Transverse colon (tissue), 4 donors: ENCODE measurements around the gene KCTD11. TPM values are rescaled to one million over a fixed set of nuclear protein-coding genes. Genes with fewer than 3 reads are reported as not detected.
A peak's percentile ranks its signal among the peaks of the same experiment; 100 is the strongest.

ENCODE experiments used
- DNase-seq: peaks from one replicate; pipeline ENCODE4 v3.0.0-alpha.2; 2019
- H3K27ac ChIP-seq, 4 donors: fragments of 200-600 bp; sonication (generic); 2 replicates each; pipeline ENCODE4 v1.5.1; 2016 to 2018; ENCODE audit warnings: inconsistent platforms in 4 of 4
- H3K27me3 ChIP-seq: fragments of 200-600 bp; sonication (generic); 2 replicates; pipeline ENCODE4 v1.5.1; 2017; ENCODE audit warnings: inconsistent platforms
- H3K36me3 ChIP-seq, 4 donors: fragments of 200-600 bp; sonication (generic); 2 replicates each; pipeline ENCODE4 v1.5.1; 2017 to 2019; ENCODE audit warnings: inconsistent platforms in 4 of 4
- H3K4me1 ChIP-seq, 4 donors: fragments of 200-600 bp; sonication (generic); 2 replicates each; pipeline ENCODE4 v1.5.1; 2017 to 2020; ENCODE audit warnings: inconsistent platforms in 4 of 4
- H3K4me3 ChIP-seq, 4 donors: fragments of 200-600 bp; sonication (generic); 1 replicate in 1 of 4; 2 replicates in 3 of 4; pipeline versions ENCODE4 v1.5.1 to v1.6.1; 2017 to 2019; ENCODE audit warnings: inconsistent platforms in 4 of 4
- H3K9me3 ChIP-seq, 2 donors: fragments of 200-600 bp; sonication (generic); 2 replicates each; pipeline ENCODE4 v1.5.1; 2017 to 2019; ENCODE audit warnings: inconsistent platforms in 2 of 2
- EP300 ChIP-seq: sonication (generic); formaldehyde crosslinking; IDR thresholded peaks from one replicate; pipeline ENCODE4 v1.6.1; 2017; ENCODE audit warnings: antibody characterized with exemption, low read depth
- POLR2A ChIP-seq: fragments of 450-650 bp; IDR thresholded peaks from one replicate; pipeline ENCODE4 v1.6.1; 2016; ENCODE audit warnings: antibody characterized with exemption, mild to moderate bottlenecking, moderate library complexity
- POLR2AphosphoS5 ChIP-seq, 3 donors: sonication (generic); formaldehyde crosslinking; IDR thresholded peaks; one replicate each; pipeline ENCODE4 v1.6.1; 2016; ENCODE audit warnings: antibody characterized with exemption in 3 of 3
- WGBS, 2 donors: methylation state at CpG; one replicate each; pipeline ENCODE4 v1.1.5; 2018; ENCODE audit warnings: low coverage in 1 of 2; 5-methylcytosine and 5-hydroxymethylcytosine counted together
- in situ Hi-C, 4 donors: fragments of 200-750 bp; cut with MboI; loops; one replicate each; pipeline versions ENCODE4 v1.15.0 to v1.15.1; 2017; ENCODE audit warnings: low sequenced_read_pairs in 3 of 4, low pct_ligation_motif_present in 1 of 4, low pct_unique_long_range_greater_than_20kb in 1 of 4
- intact Hi-C: fragments of 100-400 bp; cut with DNase I; formaldehyde crosslinking; loops from one replicate; pipeline ENCODE4 v1.15.1; 2023; ENCODE audit warnings: low total_unique reads
- total RNA-seq, 4 donors: library from RNA; depleted of rRNA; stranded (reverse); fragments of >200 nt; gene quantifications; one replicate each; pipeline ENCODE4 v1.1.0, GENCODE V29; 2016
- TF ChIP-seq, protein P1 (sequence below), 5 experiments: fragments of 200-600 bp in 3 of 5; fragments of 450-650 bp in 2 of 5; sonication (generic) in 3 of 5; IDR thresholded peaks; 1 replicate in 2 of 5; 2 replicates in 3 of 5; pipeline ENCODE4 v1.5.1; 2016 to 2017; ENCODE audit warnings: antibody characterized with exemption in 5 of 5, inconsistent platforms in 3 of 5, mild to moderate bottlenecking in 2 of 5, moderate library complexity in 1 of 5

Gene KCTD11
- total RNA-seq, 4 donors from 2014 or later = 1.2 to 10.8 (median 7.8) TPM

DNA sequence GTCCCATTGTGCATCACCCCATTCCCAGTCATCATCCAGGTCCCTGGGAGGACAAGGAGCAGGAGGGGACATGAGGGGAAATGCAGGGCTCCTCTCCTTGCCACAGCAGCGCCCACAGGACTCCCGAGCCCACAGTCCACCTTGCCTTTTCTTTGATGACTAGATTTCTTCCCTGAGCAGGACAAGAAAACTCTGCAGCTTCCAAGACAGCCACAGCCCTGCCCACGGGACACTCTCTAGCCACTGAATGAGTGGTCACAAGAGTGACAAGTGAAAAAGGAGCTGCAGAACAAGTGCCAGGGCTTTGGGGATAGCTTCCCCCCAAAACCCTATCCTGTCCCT lies 27.6 kb upstream of the KCTD11 start:
- Histone ChIP-seq H3K27me3 (no peaks in the 10 kb centered on the region), H3K4me1 (peaks cover 3 to 12% (median 7%) of the 10 kb centered on the region in 4 donors), H3K4me3 (no peak overlapping the region), H3K36me3 (peaks cover 0 to 23% (median 6%) of the 10 kb centered on the region in 4 donors), H3K9me3 (no peaks in the 10 kb centered on the region), H3K27ac (no peak overlapping the region)
- intact Hi-C loops (no loop called here), in situ Hi-C loops (no loop called here)
- no peak for DNase-seq
- WGBS, 2 donors = 82% methylated on average over 3 of the region's 3 CpGs; no CpG with 5 or more reads in 1 of the 2 donors
- TF ChIP-seq POLR2A = no peak
- TF ChIP-seq, protein P1, sequence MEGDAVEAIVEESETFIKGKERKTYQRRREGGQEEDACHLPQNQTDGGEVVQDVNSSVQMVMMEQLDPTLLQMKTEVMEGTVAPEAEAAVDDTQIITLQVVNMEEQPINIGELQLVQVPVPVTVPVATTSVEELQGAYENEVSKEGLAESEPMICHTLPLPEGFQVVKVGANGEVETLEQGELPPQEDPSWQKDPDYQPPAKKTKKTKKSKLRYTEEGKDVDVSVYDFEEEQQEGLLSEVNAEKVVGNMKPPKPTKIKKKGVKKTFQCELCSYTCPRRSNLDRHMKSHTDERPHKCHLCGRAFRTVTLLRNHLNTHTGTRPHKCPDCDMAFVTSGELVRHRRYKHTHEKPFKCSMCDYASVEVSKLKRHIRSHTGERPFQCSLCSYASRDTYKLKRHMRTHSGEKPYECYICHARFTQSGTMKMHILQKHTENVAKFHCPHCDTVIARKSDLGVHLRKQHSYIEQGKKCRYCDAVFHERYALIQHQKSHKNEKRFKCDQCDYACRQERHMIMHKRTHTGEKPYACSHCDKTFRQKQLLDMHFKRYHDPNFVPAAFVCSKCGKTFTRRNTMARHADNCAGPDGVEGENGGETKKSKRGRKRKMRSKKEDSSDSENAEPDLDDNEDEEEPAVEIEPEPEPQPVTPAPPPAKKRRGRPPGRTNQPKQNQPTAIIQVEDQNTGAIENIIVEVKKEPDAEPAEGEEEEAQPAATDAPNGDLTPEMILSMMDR (IDR thresholded peaks at IDR 0.05) = peak in 2 of 5 experiments; percentile 7 to 24

GRCh38 chr17:7325031-7325528 lies 26.9 kb upstream of the KCTD11 start:
- WGBS, 2 donors = 94% methylated on average over 19 of the region's 19 CpGs; no CpG with 5 or more reads in 1 of the 2 donors
- Histone ChIP-seq H3K9me3 (no peaks in the 10 kb centered on the region), H3K36me3 (peaks cover 0 to 22% (median 6%) of the 10 kb centered on the region in 4 donors), H3K27ac (no peak overlapping the region), H3K4me1 (peaks cover 3 to 13% (median 7%) of the 10 kb centered on the region in 4 donors), H3K27me3 (no peaks in the 10 kb centered on the region), H3K4me3 (no peak overlapping the region)
- in situ Hi-C loops = loop anchor here in 1 of 4 donors (25.0 kb wide), 1 partner anchor 288 kb away; the partner anchor contains the start of genes SLC16A11 and SLC16A13
- TF ChIP-seq POLR2AphosphoS5 (IDR thresholded peaks at IDR 0.05) (no peak), POLR2A (no peak), EP300 (no peak)
- TF ChIP-seq, protein P1 (IDR thresholded peaks at IDR 0.05) = no peak
- DNase-seq = no peak
- intact Hi-C loops = no loop called here

DNA sequence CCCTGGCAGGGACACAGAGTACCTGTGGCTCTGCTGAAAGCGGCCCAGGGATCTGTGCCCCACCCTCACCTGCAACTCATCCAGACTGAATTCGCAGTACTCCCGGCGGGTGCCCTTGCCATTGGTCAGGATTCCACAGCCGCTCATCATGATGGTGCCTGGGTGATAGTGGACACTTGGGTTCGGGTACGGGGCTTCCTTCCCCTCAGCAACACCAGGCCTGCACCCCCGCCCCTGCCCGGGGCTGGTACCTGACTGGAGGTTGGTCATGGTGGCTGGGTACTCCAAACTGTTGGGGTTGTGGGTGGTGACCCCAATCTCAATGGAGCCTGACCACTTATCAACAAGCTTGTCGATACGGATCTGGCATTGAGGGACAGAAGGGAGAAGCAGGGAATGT lies 25.8 kb upstream of the KCTD11 start:
- no peak for DNase-seq
- no peak overlapping the region for H3K4me3 ChIP-seq
- H3K9me3 ChIP-seq = no peaks in the 10 kb centered on the region
- TF ChIP-seq POLR2AphosphoS5 (IDR thresholded peaks at IDR 0.05) (no peak), EP300 (no peak), POLR2A (no peak)
- TF ChIP-seq, protein P1 (IDR thresholded peaks at IDR 0.05) = no peak
- in situ Hi-C loops (loop anchor here in 1 of 4 donors (25.0 kb wide), 1 partner anchor 289 kb away; the partner anchor contains the start of genes SLC16A11 and SLC16A13), intact Hi-C loops (no loop called here)
- peaks cover 0 to 12% (median 6%) of the 10 kb centered on the region in 4 donors for H3K36me3 ChIP-seq
- peaks cover 7 to 21% (median 14%) of the 10 kb centered on the region in 4 donors for H3K4me1 ChIP-seq
- no peaks in the 10 kb centered on the region for H3K27me3 ChIP-seq
- 96% methylated on average over 10 of the region's 11 CpGs; no CpG with 5 or more reads in 1 of the 2 donors for WGBS, 2 donors
- no peak overlapping the region for H3K27ac ChIP-seq

DNA sequence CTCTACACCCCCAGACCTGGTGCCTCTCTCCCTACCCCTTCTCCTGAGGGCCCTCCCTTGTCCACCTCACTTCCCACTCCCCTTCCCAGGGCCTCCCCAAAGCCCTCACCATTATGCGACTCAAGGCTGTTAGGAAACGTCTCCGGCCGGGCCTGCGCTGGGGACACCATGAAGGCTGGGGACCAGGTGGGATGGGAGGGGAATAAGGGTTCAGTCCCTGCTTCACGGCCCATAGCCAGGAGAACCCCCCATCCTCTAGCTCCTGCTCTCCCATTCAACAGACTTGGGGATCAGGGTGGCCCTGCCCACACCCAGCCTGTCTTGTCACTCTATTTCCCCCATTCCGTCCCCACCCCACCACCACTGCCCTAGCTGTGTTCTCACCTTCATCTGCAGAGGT lies 24.9 kb upstream of the KCTD11 start:
- TF ChIP-seq POLR2AphosphoS5 (IDR thresholded peaks at IDR 0.05) = no peak
- no peak for DNase-seq
- 90% methylated on average over 7 of the region's 7 CpGs; no CpG with 5 or more reads in 1 of the 2 donors for WGBS, 2 donors
- Histone ChIP-seq H3K27me3 (no peaks in the 10 kb centered on the region), H3K9me3 (no peaks in the 10 kb centered on the region), H3K4me1 (peaks cover 7 to 21% (median 14%) of the 10 kb centered on the region in 4 donors), H3K4me3 (no peak overlapping the region), H3K36me3 (peaks cover 0 to 6% (median 3%) of the 10 kb centered on the region in 4 donors), H3K27ac (no peak overlapping the region)
- in situ Hi-C loops (loop anchor here in 1 of 4 donors (25.0 kb wide), 1 partner anchor 290 kb away; the partner anchor contains the start of genes SLC16A11 and SLC16A13), intact Hi-C loops (no loop called here)
